Large intestine (tissue), 3 donors: ENCODE data around the gene SCAF11. TPM values are rescaled to one million over a fixed set of nuclear protein-coding genes. Genes with fewer than 3 reads are reported as not detected.
A peak's percentile ranks its signal among the peaks of the same experiment; 100 is the strongest.

Experiments used
- DNase-seq, 2 donors: peaks; one replicate each; pipeline versions ENCODE4 v3.0.0 to v3.0.0-alpha.2; 2013
- H3K27ac ChIP-seq: one replicate; pipeline ENCODE4 v1.5.1; 2013; ENCODE audit warnings: low read length
- H3K27me3 ChIP-seq: 2 replicates; pipeline ENCODE4 v1.6.1; 2013; ENCODE audit warnings: low read length; ENCODE audit not compliant: control insufficient read depth, insufficient read depth
- H3K36me3 ChIP-seq: 2 replicates; pipeline ENCODE4 v1.6.1; 2013; ENCODE audit warnings: low read length; ENCODE audit not compliant: control insufficient read depth, insufficient read depth
- H3K4me1 ChIP-seq: one replicate; pipeline ENCODE4 v1.6.1; 2013; ENCODE audit warnings: low read length; ENCODE audit not compliant: control insufficient read depth, insufficient read depth
- H3K4me3 ChIP-seq: one replicate; pipeline ENCODE4 v1.5.1; 2013; ENCODE audit warnings: low read length
- H3K9me3 ChIP-seq: one replicate; pipeline ENCODE4 v1.6.1; 2013; ENCODE audit warnings: mild to moderate bottlenecking, low read depth, low read length, moderate library complexity; ENCODE audit not compliant: control insufficient read depth
- WGBS: methylation state at CpG from one replicate; pipeline ENCODE4 v1.1.5; 2013; ENCODE audit warnings: low lambda C conversion rate; ENCODE audit not compliant: insufficient coverage; 5-methylcytosine and 5-hydroxymethylcytosine counted together
- polyA plus RNA-seq: library from polyadenylated mRNA; unstranded; fragments of 120-200 nt; gene quantifications from one replicate; pipeline ENCODE4 v1.2.1, GENCODE V29; 2013

Gene SCAF11
- polyA plus RNA-seq, 1 donor, result 85.0 TPM

GRCh38 chr12:45981075-45981837, 9.1 kb downstream of the SCAF11 start:
- Histone ChIP-seq H3K27ac (no peak overlapping the region), H3K36me3 (peaks cover 4% of the 10 kb centered on the region), H3K27me3 (no peaks in the 10 kb centered on the region), H3K4me1 (no peaks in the 10 kb centered on the region), H3K4me3 (no peak overlapping the region), H3K9me3 (no peaks in the 10 kb centered on the region)
- 40% methylated on average over 4 of the region's 7 CpGs for WGBS
- no peak for DNase-seq

DNA sequence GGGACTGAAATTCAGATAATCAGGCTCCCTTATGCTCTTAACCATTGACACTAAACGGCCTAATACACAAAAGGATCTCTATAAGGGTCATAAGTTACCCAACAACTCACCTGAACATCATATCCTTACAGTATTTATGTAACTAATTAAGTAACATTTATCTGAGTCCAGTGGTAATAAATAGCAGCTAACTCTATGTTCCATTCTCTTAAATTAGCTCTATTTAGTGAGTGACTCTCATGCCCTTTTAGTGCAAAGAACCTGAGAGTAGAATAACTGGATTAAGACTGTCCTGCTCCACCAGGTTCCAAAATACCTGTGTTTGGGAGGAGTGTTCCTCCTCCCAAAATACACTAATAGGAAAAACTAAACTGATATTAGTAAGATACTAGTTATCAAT, 9.8 kb downstream of the SCAF11 start:
- DNase-seq, result no peak
- Histone ChIP-seq H3K27ac (no peak overlapping the region), H3K4me3 (no peak overlapping the region), H3K4me1 (no peaks in the 10 kb centered on the region), H3K27me3 (no peaks in the 10 kb centered on the region), H3K36me3 (peaks cover 4% of the 10 kb centered on the region), H3K9me3 (no peaks in the 10 kb centered on the region)
- no CpG with 5 or more reads among the region's 1 CpG for WGBS

DNA sequence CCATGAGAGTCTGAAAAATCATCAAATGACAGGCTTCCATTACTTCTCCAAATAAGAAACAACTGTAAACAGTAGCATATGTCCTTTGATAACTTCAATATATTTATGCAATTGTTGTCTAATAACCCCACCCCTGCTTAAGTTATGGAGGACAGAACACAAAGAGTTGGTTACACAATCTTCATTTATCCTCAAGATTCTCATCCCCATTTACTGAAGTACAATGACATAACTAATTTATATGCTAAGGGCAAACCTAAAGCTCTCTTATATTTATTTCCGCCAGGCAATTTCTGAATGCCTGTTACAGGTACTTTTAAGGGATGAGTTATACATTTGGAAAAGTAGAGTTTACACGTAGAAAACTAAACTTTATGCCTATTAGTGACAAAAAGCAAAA, 12.3 kb downstream of the SCAF11 start:
- Histone ChIP-seq H3K27me3 (no peaks in the 10 kb centered on the region), H3K9me3 (no peaks in the 10 kb centered on the region), H3K36me3 (no peaks in the 10 kb centered on the region), H3K4me1 (no peaks in the 10 kb centered on the region), H3K27ac (no peak overlapping the region), H3K4me3 (no peak overlapping the region)
- no peak for DNase-seq
- 100% methylated on average over 1 of the region's 2 CpGs for WGBS

DNA sequence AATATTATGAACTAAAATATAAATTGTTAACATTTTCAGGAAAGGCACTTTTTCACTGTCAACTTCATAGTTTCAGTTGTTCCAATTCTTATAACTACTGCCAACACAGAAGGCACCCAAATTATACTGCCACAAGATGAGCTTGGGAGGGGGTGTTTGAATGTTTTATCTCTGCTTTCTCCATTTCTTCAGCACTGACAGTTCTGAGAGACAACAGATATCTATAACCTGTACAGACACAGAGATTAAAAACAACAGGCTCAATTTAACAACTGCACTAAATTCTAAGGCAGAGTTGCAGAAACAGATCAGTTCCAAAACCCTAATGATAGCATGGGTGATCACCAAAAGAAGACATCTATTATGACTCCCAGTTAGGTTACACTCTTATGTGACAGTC, 12.8 kb downstream of the SCAF11 start:
- Histone ChIP-seq H3K36me3 (no peaks in the 10 kb centered on the region), H3K27ac (no peak overlapping the region), H3K27me3 (no peaks in the 10 kb centered on the region), H3K4me3 (no peak overlapping the region), H3K9me3 (no peaks in the 10 kb centered on the region), H3K4me1 (no peaks in the 10 kb centered on the region)
- no peak for DNase-seq

DNA sequence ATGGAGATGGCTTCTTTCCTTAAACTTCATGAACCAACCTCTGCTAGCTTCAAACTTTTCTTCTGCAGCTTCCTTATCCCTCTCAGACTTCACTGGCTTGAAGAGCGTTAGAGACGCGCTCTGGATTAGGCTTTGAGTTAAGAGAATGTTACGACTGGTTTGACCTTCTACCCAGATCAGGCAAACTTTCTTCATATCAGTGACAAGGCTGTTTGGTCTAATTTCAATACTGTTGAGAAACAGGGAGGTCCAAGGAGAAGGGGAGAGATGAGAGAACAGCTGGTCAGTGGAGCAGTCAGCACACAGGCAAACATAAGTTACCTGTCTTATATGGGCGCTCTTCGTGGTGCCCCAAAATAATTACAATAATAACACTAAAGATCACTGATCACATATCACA, 14.9 kb downstream of the SCAF11 start:
- no peaks in the 10 kb centered on the region for H3K4me1 ChIP-seq
- DNase-seq, result peak; percentile 25 to 44
- no CpG with 5 or more reads among the region's 6 CpGs for WGBS

DNA sequence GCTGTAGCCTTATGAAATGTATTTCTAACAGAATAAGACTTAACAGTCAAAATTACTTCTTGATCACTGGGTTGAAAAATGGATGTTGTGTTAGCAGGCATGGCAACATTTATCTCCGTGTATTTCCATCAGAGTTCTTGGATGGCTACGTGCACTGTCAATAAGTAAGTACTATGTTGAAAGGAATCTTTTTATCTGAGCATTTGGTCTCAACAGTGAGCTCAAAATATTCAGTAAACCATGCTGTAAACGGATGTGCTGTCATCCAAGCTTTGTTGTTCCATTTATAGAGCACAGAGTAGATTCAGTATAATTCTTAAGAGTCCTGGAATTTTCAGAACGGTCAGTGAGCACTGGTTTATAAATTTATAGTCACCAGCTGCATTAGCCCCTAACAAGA, 15.5 kb downstream of the SCAF11 start:
- no peaks in the 10 kb centered on the region for H3K4me1 ChIP-seq
- no CpG with 5 or more reads among the region's 4 CpGs for WGBS
- no peaks in the 10 kb centered on the region for H3K9me3 ChIP-seq
- H3K36me3 ChIP-seq, result peaks cover 13% of the 10 kb centered on the region
- H3K4me3 ChIP-seq, result no peak overlapping the region
- DNase-seq, result no peak
- no peaks in the 10 kb centered on the region for H3K27me3 ChIP-seq
- H3K27ac ChIP-seq, result no peak overlapping the region

More for the DNA sequence above, 14.9 kb downstream of the SCAF11 start:
- Histone ChIP-seq H3K36me3 (peaks cover 10% of the 10 kb centered on the region), H3K27me3 (no peaks in the 10 kb centered on the region), H3K4me3 (no peak overlapping the region), H3K27ac (no peak overlapping the region), H3K9me3 (no peaks in the 10 kb centered on the region)

GRCh38 chr12:45974171-45974719, 16.1 kb downstream of the SCAF11 start:
- Histone ChIP-seq H3K36me3 (peaks cover 13% of the 10 kb centered on the region), H3K4me1 (no peaks in the 10 kb centered on the region), H3K9me3 (no peaks in the 10 kb centered on the region), H3K4me3 (no peak overlapping the region), H3K27ac (no peak overlapping the region), H3K27me3 (no peaks in the 10 kb centered on the region)
- no peak for DNase-seq

DNA sequence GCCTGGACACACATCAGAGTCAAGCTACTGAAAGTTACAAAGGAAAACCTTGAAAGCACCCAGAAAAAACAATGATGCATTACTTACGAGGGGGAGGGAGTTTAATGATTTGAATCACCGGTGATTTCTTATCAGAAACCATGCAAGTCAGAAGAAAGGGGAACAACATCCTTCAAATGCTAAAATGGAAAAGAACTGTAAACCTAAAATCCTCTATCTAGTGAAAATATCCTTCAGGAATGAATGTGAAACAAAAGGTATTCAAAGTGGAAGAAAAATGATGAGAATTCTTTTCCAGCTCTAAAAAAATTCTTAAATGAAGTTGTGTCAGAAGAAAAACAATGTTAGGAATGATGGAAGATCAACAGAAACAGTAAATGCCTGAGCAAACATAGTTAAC, 16.8 kb downstream of the SCAF11 start:
- DNase-seq, result no peak
- no peaks in the 10 kb centered on the region for H3K4me1 ChIP-seq
- WGBS, result no CpG with 5 or more reads among the region's 2 CpGs

DNA sequence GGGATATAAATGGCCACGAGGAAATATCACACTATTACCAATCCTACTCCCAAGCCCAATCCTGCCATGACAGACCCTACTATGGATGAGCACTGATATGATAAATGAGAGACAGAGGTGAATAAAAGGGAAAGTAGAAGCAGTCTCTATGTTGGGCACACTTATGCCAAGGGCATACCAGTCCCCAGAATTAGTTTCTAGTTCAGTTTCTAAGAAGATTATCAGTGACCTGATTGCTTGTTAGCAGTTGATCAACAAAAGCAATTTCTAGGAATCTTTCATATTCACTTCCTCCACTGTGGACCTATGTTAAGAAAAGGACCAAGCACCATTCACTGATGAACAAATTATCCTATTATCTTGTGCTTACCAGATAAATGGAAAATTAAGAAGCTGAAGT, 20.0 kb downstream of the SCAF11 start:
- Histone ChIP-seq H3K4me1 (no peaks in the 10 kb centered on the region), H3K27ac (no peak overlapping the region), H3K9me3 (no peaks in the 10 kb centered on the region), H3K27me3 (no peaks in the 10 kb centered on the region), H3K4me3 (no peak overlapping the region), H3K36me3 (peaks cover 13% of the 10 kb centered on the region)
- DNase-seq, result no peak
- WGBS, result no CpG with 5 or more reads among the region's 1 CpG

More for the DNA sequence above, 16.8 kb downstream of the SCAF11 start:
- Histone ChIP-seq H3K27ac (no peak overlapping the region), H3K36me3 (peaks cover 13% of the 10 kb centered on the region), H3K27me3 (no peaks in the 10 kb centered on the region), H3K4me3 (no peak overlapping the region), H3K9me3 (no peaks in the 10 kb centered on the region)

DNA sequence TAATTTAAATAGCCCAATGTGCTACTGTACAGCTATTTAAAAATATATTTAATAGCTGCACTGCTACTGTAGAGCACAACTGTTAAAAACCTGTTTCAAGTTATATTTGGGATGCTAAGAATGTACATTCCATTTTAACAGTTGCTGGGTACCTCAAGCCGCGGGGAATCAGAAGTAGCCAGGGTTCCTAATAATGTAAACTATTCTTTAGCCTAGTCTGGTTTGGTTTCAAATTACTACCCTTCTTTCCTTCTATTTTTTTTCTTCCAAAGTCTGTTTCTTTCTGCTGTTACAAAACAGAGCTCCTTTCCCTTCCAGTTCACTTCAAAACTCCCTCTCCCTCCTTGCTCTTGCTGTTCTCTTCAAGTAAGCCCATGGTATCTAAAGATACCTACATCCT, 21.3 kb downstream of the SCAF11 start:
- no CpG with 5 or more reads among the region's 2 CpGs for whole genome bisulfite sequencing
- Histone ChIP-seq H3K27me3 (no peaks in the 10 kb centered on the region), H3K36me3 (peaks cover 13% of the 10 kb centered on the region), H3K27ac (no peak overlapping the region), H3K4me1 (no peaks in the 10 kb centered on the region), H3K4me3 (no peak overlapping the region), H3K9me3 (no peaks in the 10 kb centered on the region)
- no peak for DNase-seq

DNA sequence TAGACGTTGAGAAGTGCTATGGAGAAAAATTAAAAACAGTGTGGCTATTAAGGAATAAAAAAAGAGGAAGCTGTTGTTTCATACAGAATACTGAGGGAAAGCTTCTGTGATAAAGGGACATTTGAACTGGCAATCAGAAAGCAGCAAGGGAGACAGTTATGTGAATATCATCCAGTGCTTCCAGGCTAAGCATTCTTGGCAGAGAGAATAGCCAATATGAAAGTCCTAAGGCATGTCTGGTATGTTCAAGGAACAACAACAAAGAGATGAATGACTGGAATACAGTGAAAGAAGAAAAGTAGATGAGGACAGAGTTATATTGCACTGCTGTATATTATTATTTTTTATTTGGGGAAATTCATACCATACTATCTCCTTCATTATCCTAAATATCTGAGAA, 23.9 kb downstream of the SCAF11 start:
- DNase-seq, result no peak
- H3K9me3 ChIP-seq, result no peaks in the 10 kb centered on the region
- H3K36me3 ChIP-seq, result peaks cover 11% of the 10 kb centered on the region
- H3K4me3 ChIP-seq, result no peak overlapping the region
- WGBS, result 70% methylated on average over 1 of the region's 1 CpG
- no peaks in the 10 kb centered on the region for H3K27me3 ChIP-seq
- no peaks in the 10 kb centered on the region for H3K4me1 ChIP-seq
- H3K27ac ChIP-seq, result no peak overlapping the region
